IMR-90 (cell line): Measurements from ENCODE around the gene IL37.

Experiments
- BHLHE40 ChIP-seq: fragments of 150-350 bp; IDR thresholded peaks from 2 replicates; pipeline ENCODE4 v1.6.1; 2016; ENCODE audit warnings: mild to moderate bottlenecking, low read depth, low read length
- CEBPB ChIP-seq: IDR thresholded peaks from 2 replicates; pipeline ENCODE4 v1.6.1; 2012; ENCODE audit warnings: low read depth, low read length, improper control_type of control experiment
- ELK1 ChIP-seq: fragments of 150-350 bp; IDR thresholded peaks from 2 replicates; pipeline ENCODE4 v1.6.1; 2016; ENCODE audit warnings: low read depth, mild to moderate bottlenecking, low read length, moderate library complexity, borderline replicate concordance
- FOS ChIP-seq: fragments of 150-350 bp; IDR thresholded peaks from 2 replicates; pipeline ENCODE4 v1.6.1; 2016; ENCODE audit warnings: low read depth, low read length
- MAFK ChIP-seq: IDR thresholded peaks from 2 replicates; pipeline ENCODE4 v1.6.1; 2012; ENCODE audit warnings: low read depth, low read length, improper control_type of control experiment
- MXI1 ChIP-seq: IDR thresholded peaks from 2 replicates; pipeline ENCODE4 v1.6.1; 2012; ENCODE audit warnings: low read depth, mild to moderate bottlenecking, low read length, moderate library complexity, borderline replicate concordance
- POLR2A ChIP-seq: IDR thresholded peaks from 2 replicates; pipeline ENCODE4 v1.6.1; 2012; ENCODE audit warnings: mild to moderate bottlenecking, low read depth, low read length
- RAD21 ChIP-seq: IDR thresholded peaks from 2 replicates; pipeline ENCODE4 v1.6.1; 2012; ENCODE audit warnings: low read length, improper control_type of control experiment
- RCOR1 ChIP-seq: IDR thresholded peaks from 2 replicates; pipeline ENCODE4 v1.6.1; 2012; ENCODE audit warnings: mild to moderate bottlenecking, low read length, improper control_type of control experiment; ENCODE audit not compliant: insufficient replicate concordance
- RFX5 ChIP-seq: IDR thresholded peaks from 2 replicates; pipeline ENCODE4 v1.8.0; 2012; ENCODE audit warnings: low read depth, mild to moderate bottlenecking, low read length, moderate library complexity
- TF ChIP-seq, protein P1 (sequence below): fragments of 150-350 bp; IDR thresholded peaks from 2 replicates; pipeline ENCODE4 v1.6.1; 2017; ENCODE audit warnings: mild to moderate bottlenecking, antibody characterized with exemption, low read length, low read depth
- TF ChIP-seq, protein P2 (sequence below): conservative IDR thresholded peaks from 2 replicates; pipeline ENCODE4 v1.5.1; 2012; ENCODE audit warnings: mild to moderate bottlenecking, low read depth, low read length, improper control_type of control experiment

GRCh38 chr2:112920923-112921532 is 10.1 kb downstream of the IL37 start:
- TF ChIP-seq, protein P1, sequence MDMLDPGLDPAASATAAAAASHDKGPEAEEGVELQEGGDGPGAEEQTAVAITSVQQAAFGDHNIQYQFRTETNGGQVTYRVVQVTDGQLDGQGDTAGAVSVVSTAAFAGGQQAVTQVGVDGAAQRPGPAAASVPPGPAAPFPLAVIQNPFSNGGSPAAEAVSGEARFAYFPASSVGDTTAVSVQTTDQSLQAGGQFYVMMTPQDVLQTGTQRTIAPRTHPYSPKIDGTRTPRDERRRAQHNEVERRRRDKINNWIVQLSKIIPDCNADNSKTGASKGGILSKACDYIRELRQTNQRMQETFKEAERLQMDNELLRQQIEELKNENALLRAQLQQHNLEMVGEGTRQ, result no peak
- TF ChIP-seq, protein P2, sequence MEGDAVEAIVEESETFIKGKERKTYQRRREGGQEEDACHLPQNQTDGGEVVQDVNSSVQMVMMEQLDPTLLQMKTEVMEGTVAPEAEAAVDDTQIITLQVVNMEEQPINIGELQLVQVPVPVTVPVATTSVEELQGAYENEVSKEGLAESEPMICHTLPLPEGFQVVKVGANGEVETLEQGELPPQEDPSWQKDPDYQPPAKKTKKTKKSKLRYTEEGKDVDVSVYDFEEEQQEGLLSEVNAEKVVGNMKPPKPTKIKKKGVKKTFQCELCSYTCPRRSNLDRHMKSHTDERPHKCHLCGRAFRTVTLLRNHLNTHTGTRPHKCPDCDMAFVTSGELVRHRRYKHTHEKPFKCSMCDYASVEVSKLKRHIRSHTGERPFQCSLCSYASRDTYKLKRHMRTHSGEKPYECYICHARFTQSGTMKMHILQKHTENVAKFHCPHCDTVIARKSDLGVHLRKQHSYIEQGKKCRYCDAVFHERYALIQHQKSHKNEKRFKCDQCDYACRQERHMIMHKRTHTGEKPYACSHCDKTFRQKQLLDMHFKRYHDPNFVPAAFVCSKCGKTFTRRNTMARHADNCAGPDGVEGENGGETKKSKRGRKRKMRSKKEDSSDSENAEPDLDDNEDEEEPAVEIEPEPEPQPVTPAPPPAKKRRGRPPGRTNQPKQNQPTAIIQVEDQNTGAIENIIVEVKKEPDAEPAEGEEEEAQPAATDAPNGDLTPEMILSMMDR, result no peak
- no peak for TF ChIP-seq CEBPB
- TF ChIP-seq RAD21, result no peak
- no peak for TF ChIP-seq POLR2A
- TF ChIP-seq RFX5, result no peak
- TF ChIP-seq MAFK, result no peak
- no peak for TF ChIP-seq ELK1
- TF ChIP-seq RCOR1, result no peak
- TF ChIP-seq BHLHE40, result no peak
- TF ChIP-seq FOS, result no peak
- no peak for TF ChIP-seq MXI1
